ENCODE data around the gene PCNT.

- TF ChIP-seq CTCF (IDR thresholded peaks at IDR 0.05) (no peak), POLR2A (IDR thresholded peaks at IDR 0.05) (no peak)
Observed at GRCh38 chr21:46328151-46328550, 4.2 kb downstream of the PCNT start.
